Stimulated activated naive CD8-positive, alpha-beta T cell treated with anti-CD3 and anti-CD28 coated beads, Interleukin-15, Interleukin-2, amounts not matched to agents 100 ng/mL and 50 ng/mL, for 24 hours (primary cell): ENCODE results near the gene ZNF804B.

Experiments used
- H3K27ac Mint-ChIP-seq: one replicate; pipeline ENCODE4 v1.8.0; 2021; ENCODE audit warnings: mild to moderate bottlenecking, mixed read lengths
- H3K27me3 Mint-ChIP-seq: one replicate; pipeline ENCODE4 v1.8.0; 2021; ENCODE audit warnings: mixed read lengths
- H3K36me3 Mint-ChIP-seq: one replicate; pipeline ENCODE4 v1.8.0; 2021; ENCODE audit warnings: low read depth, mixed read lengths
- H3K4me1 Mint-ChIP-seq: one replicate; pipeline ENCODE4 v1.8.0; 2021; ENCODE audit warnings: low read depth, mixed read lengths
- H3K4me3 Mint-ChIP-seq: one replicate; pipeline ENCODE4 v1.8.0; 2021; ENCODE audit warnings: mild to moderate bottlenecking, mixed read lengths
- H3K9me3 Mint-ChIP-seq: one replicate; pipeline ENCODE4 v1.8.0; 2021; ENCODE audit warnings: mixed read lengths

ZNF804B gene

GRCh38 chr7:88792361-88792760 lies 32.9 kb downstream of the ZNF804B start:
- Mint-ChIP-seq H3K27me3 (no peaks in the 10 kb centered on the region), H3K27ac (no peak overlapping the region), H3K9me3 (no peaks in the 10 kb centered on the region), H3K4me1 (no peaks in the 10 kb centered on the region), H3K36me3 (no peaks in the 10 kb centered on the region), H3K4me3 (no peak overlapping the region)

DNA sequence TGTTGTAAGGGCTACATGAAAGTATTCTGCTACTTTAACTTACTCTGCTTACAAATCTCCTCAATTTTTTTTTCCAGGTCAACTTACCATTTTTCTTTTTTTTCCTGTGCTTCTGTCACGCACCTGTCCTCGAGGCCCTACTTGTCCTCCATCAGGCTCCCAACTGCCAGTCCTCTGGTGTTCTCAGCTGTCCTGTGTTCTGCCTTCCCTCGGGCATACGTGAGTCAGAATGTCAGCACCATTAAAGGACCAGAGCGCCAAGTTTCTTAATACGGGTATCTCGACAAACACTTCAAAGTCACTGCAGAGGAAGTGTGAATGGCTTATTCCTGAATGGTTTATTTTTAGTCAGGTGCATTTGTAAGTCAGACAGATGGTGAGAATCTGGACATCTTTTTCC lies 36.1 kb downstream of the ZNF804B start, which contains the start of gene TEX47:
Gene TEX47, minus strand, starts transcription at position 185 of the 400 bp plus-strand sequence. CDS start 795 bp downstream, outside the sequence.
- no peaks in the 10 kb centered on the region for H3K4me1 Mint-ChIP-seq
- H3K9me3 Mint-ChIP-seq = no peaks in the 10 kb centered on the region
- H3K27me3 Mint-ChIP-seq = no peaks in the 10 kb centered on the region
- H3K27ac Mint-ChIP-seq = no peak within 1 kb of the TSS
- no peaks in the 10 kb centered on the region for H3K36me3 Mint-ChIP-seq
- no peak within 1 kb of the TSS for H3K4me3 Mint-ChIP-seq

DNA sequence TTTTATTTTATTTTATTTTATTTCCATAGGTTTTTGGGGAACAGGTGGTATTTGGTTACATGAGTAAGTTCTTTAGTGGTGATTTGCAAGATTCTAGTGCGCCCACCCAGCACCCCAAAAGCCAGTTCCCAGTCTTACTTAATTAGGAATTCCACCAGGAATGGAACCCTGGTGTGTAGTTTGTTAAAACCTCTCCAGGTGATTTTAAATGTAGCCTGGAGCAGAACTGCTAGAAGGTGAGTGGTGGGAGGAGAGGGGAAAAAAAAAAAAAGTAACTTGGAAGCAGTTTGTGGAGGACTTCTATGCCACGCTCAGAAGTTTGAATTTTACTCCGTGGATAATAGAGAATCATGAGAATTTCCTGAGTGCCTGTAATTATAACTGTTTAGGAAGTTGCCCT lies 41.5 kb downstream of the ZNF804B start:
- Mint-ChIP-seq H3K36me3 (no peaks in the 10 kb centered on the region), H3K4me1 (no peaks in the 10 kb centered on the region), H3K4me3 (no peak overlapping the region), H3K9me3 (no peaks in the 10 kb centered on the region), H3K27me3 (no peaks in the 10 kb centered on the region), H3K27ac (no peak overlapping the region)

DNA sequence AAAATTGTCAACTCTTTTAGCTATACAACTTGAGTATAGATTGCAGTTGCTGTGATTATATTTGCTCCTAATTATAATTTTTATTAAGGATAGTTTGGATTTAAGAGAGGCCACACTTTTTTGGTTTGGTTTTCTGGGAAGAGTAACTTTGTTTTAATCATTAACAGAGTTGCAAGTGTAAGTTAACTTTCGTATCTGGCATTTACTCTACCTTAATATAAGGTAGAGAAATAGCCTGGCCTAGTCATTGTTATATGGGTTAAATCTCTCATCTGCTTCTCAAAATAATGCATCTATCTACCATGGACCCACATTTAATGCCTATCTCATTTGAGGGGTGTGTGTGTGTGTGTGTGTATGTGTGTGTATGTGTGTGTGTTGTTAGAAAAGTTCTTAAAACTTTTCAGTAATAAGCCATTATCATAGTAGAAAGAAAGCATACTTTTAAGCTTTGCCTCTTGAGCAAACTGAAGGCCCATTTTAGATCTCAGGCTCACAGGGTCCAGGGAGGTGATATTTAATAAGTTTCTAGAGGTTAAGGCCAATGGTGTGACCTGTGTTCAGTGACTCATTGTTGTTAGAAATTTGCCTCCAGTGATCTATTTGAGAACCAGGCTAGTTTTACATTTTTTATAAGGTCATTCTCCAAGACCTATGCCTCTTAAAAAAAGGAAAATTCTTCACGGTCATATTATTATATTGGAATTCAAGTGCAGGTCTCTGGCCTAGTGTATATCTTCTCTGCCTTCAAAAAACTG lies 47.0 kb downstream of the ZNF804B start:
- H3K4me1 Mint-ChIP-seq = no peaks in the 10 kb centered on the region
- H3K36me3 Mint-ChIP-seq = no peaks in the 10 kb centered on the region
- no peak overlapping the region for H3K27ac Mint-ChIP-seq
- no peaks in the 10 kb centered on the region for H3K27me3 Mint-ChIP-seq
- H3K9me3 Mint-ChIP-seq = no peaks in the 10 kb centered on the region
- H3K4me3 Mint-ChIP-seq = no peak overlapping the region

- H3K4me3 Mint-ChIP-seq = no peak overlapping the region
- no peaks in the 10 kb centered on the region for H3K36me3 Mint-ChIP-seq
- H3K27me3 Mint-ChIP-seq = no peaks in the 10 kb centered on the region
- H3K4me1 Mint-ChIP-seq = no peaks in the 10 kb centered on the region
- H3K9me3 Mint-ChIP-seq = no peaks in the 10 kb centered on the region
- no peak overlapping the region for H3K27ac Mint-ChIP-seq
These were observed 59.1 kb downstream of the ZNF804B start for GRCh38 chr7:88818552-88818951.

GRCh38 chr7:88826222-88826621 lies 66.7 kb downstream of the ZNF804B start:
- H3K9me3 Mint-ChIP-seq = peaks cover 6% of the 10 kb centered on the region
- H3K36me3 Mint-ChIP-seq = no peaks in the 10 kb centered on the region
- H3K4me3 Mint-ChIP-seq = no peak overlapping the region
- no peaks in the 10 kb centered on the region for H3K4me1 Mint-ChIP-seq
- no peaks in the 10 kb centered on the region for H3K27me3 Mint-ChIP-seq
- no peak overlapping the region for H3K27ac Mint-ChIP-seq

DNA sequence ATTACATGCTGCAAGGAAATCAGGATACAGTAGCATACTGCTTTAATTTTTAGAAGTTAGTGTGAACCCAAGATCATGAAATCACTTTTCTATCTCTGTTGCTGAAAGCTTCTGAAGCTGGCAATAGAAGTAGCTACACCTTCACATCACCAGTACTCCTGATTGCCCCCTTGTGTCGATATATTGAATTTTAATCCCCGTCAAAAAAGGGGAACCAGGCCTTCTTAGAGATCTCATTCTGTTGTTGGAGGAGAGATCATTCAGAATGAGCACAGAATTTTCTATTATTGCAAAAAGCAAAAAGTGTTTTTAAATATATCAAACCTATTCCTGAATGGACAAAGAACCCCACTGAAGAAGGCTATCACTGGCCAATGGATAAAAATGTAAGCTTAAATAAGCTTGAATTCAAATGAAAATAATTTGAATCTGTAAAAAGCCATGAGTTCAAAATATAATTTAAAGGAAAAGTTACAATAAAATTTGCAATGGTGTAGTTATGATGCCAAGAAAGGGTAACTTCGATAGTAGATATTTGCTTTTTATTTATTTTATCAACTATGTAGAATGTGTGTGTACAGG lies 75.7 kb downstream of the ZNF804B start:
- Mint-ChIP-seq H3K9me3 (no peaks in the 10 kb centered on the region), H3K27ac (no peak overlapping the region), H3K36me3 (no peaks in the 10 kb centered on the region), H3K4me3 (no peak overlapping the region), H3K4me1 (no peaks in the 10 kb centered on the region), H3K27me3 (no peaks in the 10 kb centered on the region)

- no peak overlapping the region for H3K4me3 Mint-ChIP-seq
- H3K27me3 Mint-ChIP-seq = no peaks in the 10 kb centered on the region
- H3K27ac Mint-ChIP-seq = no peak overlapping the region
- H3K4me1 Mint-ChIP-seq = no peaks in the 10 kb centered on the region
- H3K36me3 Mint-ChIP-seq = no peaks in the 10 kb centered on the region
- no peaks in the 10 kb centered on the region for H3K9me3 Mint-ChIP-seq
These were observed 82.7 kb downstream of the ZNF804B start for GRCh38 chr7:88842201-88842600.

DNA sequence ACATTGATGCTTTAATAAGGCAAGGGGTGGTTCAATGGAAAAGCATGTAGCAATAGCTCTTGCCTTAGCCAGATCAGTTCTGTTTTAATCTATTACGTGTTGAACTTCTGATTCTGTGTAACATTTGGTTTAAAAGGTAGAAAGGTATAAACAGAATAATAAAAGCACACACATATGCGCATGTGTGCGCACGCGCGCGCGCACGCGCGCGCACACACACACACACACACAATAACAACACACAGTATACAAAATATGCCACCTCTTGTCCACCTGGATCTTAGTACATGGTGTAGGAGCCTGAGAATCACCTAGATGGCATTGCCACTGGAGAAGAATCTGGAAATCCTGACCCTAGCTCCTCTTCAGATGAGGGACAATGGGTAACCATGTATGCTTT lies 85.6 kb downstream of the ZNF804B start:
- H3K27ac Mint-ChIP-seq = no peak overlapping the region
- H3K4me1 Mint-ChIP-seq = no peaks in the 10 kb centered on the region
- H3K27me3 Mint-ChIP-seq = no peaks in the 10 kb centered on the region
- H3K4me3 Mint-ChIP-seq = no peak overlapping the region
- no peaks in the 10 kb centered on the region for H3K9me3 Mint-ChIP-seq
- no peaks in the 10 kb centered on the region for H3K36me3 Mint-ChIP-seq

DNA sequence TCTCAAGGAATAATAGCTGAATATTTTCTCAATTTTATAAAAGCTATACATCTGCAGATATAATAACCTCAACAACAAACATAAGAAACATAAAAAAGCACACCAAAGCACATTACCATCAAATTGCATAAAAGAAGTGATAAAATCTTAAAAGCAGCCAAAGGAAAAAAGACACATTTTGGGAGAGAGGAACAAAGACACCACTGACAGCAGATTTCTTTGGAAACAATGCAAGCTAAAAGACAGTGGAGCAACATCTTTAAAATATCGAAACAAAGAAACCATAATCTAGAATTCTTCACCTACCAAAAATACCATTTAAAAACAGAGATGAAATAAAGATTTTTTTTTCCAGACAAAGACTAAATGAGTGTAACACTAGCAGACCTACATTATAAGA lies 91.7 kb downstream of the ZNF804B start:
- H3K27ac Mint-ChIP-seq = no peak overlapping the region
- H3K27me3 Mint-ChIP-seq = no peaks in the 10 kb centered on the region
- no peaks in the 10 kb centered on the region for H3K4me1 Mint-ChIP-seq
- H3K9me3 Mint-ChIP-seq = no peaks in the 10 kb centered on the region
- no peaks in the 10 kb centered on the region for H3K36me3 Mint-ChIP-seq
- H3K4me3 Mint-ChIP-seq = no peak overlapping the region

- Mint-ChIP-seq H3K27ac (no peak overlapping the region), H3K4me3 (no peak overlapping the region), H3K9me3 (no peaks in the 10 kb centered on the region), H3K27me3 (no peaks in the 10 kb centered on the region), H3K4me1 (no peaks in the 10 kb centered on the region), H3K36me3 (no peaks in the 10 kb centered on the region)
These were observed 99.8 kb downstream of the ZNF804B start for GRCh38 chr7:88859288-88859687.

- Mint-ChIP-seq H3K4me1 (no peaks in the 10 kb centered on the region), H3K4me3 (no peak overlapping the region), H3K27ac (no peak overlapping the region), H3K36me3 (no peaks in the 10 kb centered on the region), H3K9me3 (peaks cover 4% of the 10 kb centered on the region), H3K27me3 (no peaks in the 10 kb centered on the region)
These were observed 106.9 kb downstream of the ZNF804B start for GRCh38 chr7:88866265-88866863.

GRCh38 chr7:88867158-88867557 lies 107.7 kb downstream of the ZNF804B start:
- no peak overlapping the region for H3K27ac Mint-ChIP-seq
- no peaks in the 10 kb centered on the region for H3K27me3 Mint-ChIP-seq
- H3K4me3 Mint-ChIP-seq = no peak overlapping the region
- H3K36me3 Mint-ChIP-seq = no peaks in the 10 kb centered on the region
- H3K4me1 Mint-ChIP-seq = no peaks in the 10 kb centered on the region
- H3K9me3 Mint-ChIP-seq = peaks cover 4% of the 10 kb centered on the region

DNA sequence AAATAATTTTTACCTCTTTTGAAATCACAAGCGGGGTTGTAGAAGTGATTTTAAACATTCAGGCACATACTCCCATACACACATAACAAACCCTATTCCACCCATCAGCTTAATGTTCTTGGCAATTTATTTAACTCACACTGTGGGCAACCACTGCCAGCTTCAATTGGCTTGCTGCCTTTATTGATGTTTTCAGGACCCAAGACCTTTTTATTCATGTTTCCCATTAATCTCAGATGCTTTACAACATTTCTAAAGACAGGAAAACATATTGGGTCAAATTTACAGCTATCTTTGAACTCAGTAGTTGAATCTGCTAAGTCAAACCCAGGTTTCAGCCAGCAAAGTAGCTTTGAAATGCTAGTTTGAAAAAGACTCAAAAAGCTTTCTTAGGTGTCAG lies 109.0 kb downstream of the ZNF804B start:
- H3K36me3 Mint-ChIP-seq = no peaks in the 10 kb centered on the region
- H3K27me3 Mint-ChIP-seq = no peaks in the 10 kb centered on the region
- no peak overlapping the region for H3K27ac Mint-ChIP-seq
- H3K4me3 Mint-ChIP-seq = no peak overlapping the region
- H3K4me1 Mint-ChIP-seq = no peaks in the 10 kb centered on the region
- peaks cover 4% of the 10 kb centered on the region for H3K9me3 Mint-ChIP-seq

GRCh38 chr7:88881136-88881535 lies 121.6 kb downstream of the ZNF804B start:
- no peaks in the 10 kb centered on the region for H3K4me1 Mint-ChIP-seq
- H3K27me3 Mint-ChIP-seq = no peaks in the 10 kb centered on the region
- H3K27ac Mint-ChIP-seq = no peak overlapping the region
- H3K9me3 Mint-ChIP-seq = no peaks in the 10 kb centered on the region
- H3K36me3 Mint-ChIP-seq = no peaks in the 10 kb centered on the region
- H3K4me3 Mint-ChIP-seq = no peak overlapping the region
